Activated CD4-positive, alpha-beta T cell treated with anti-CD3 and anti-CD28 coated beads, Interleukin-2, Interleukin-4, amounts not matched to agents 100 ng/mL and 50 ng/mL, durations not matched to agents 16 hours and 8 hours (primary cell): Measurements from ENCODE around the gene OPCML.

Experiments used
- DNase-seq: peaks from one replicate; pipeline ENCODE4 v3.0.0-alpha.2; 2020; ENCODE audit warnings: low spot score

The OPCML gene

GRCh38 chr11:132981131-132981956, 551.0 kb downstream of the OPCML start:
- DNase-seq, result no peak

- no peak for DNase-seq
These were observed 551.6 kb downstream of the OPCML start for GRCh38 chr11:132980670-132981069.

- DNase-seq, result no peak
These were observed 554.6 kb downstream of the OPCML start for GRCh38 chr11:132977746-132978145.

GRCh38 chr11:132977241-132977640, 555.1 kb downstream of the OPCML start:
- DNase-seq, result no peak

DNA sequence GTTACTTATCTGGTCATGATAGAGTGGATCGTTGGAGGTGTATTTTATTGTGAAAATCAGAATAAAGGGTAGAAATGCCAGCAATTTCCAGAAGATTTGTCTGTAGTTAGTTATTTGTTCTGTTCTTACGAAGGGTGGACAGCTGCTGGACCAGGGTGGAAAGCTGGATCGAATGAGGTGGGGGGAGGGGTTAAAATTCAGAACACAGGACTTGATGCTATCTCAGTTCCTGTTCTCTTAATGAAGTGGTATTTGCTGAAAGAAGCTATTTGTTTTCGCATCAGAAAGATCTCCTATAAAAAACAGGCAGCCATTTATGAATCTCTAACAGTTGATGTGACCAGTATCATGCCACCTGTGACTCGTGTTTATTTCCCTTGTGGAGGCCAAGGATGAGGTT, 556.2 kb downstream of the OPCML start:
- no peak for DNase-seq

- no peak for DNase-seq
These were observed 558.6 kb downstream of the OPCML start for GRCh38 chr11:132973686-132974085.

- no peak for DNase-seq
These were observed 559.7 kb downstream of the OPCML start for GRCh38 chr11:132972565-132972964.

DNA sequence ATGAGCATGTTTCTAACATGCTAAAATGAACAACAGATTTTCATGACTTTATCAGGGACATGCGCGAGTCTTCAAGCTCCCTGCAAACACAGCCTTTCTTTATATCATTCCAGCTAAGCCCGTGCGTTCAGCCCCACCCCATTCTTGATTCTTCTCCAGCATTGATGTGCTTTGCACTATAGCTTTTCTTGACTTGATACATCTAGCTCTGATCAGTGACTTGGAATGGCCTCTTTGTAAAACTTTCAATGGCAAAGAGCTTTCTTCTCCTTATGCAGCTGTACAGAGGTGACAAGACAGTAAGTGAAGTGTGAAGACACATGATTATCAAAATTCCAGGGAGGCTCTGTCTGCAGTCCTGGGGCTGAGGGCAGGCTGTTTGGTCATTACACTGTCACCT, 561.0 kb downstream of the OPCML start:
- DNase-seq, result no peak

DNA sequence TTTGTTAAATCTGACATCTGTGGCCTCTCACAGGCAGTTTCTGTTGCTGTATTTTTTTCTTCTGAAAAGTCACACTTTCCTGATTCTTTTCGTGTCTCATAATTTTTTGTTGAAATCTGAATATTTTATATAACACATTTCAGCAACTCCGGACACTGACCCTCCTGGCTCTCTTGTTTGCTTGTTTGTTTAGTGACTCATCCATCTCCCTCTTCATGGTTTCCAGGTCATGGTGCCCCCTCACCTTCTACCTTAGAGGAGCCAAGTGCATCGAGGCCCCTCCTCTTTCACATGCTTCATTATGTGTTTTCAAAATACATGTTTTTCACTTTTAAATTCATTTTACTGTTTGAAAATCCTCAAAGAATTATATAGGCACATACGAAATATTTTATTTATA, 562.4 kb downstream of the OPCML start:
- DNase-seq, result no peak

DNA sequence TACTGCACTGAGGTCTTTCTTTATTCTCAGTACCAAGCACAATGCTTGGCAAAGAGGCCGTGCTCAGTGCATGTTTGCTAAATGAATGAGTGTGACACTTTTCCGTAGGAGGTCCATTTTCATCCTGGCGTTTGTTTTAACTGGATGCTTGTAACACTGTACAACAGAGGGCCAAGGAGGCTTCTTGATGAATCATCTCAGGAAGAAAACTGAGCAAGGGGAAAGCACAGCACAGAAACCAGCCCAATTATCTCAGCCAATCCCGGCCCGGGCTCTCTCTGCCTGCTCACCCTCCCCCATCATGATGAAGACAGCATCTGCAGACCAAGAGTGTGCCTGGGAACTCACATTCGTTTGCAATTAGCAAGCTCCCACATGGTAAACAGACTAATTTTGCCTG, 570.3 kb downstream of the OPCML start:
- no peak for DNase-seq

GRCh38 chr11:132961453-132961852, 570.8 kb downstream of the OPCML start:
- no peak for DNase-seq

DNA sequence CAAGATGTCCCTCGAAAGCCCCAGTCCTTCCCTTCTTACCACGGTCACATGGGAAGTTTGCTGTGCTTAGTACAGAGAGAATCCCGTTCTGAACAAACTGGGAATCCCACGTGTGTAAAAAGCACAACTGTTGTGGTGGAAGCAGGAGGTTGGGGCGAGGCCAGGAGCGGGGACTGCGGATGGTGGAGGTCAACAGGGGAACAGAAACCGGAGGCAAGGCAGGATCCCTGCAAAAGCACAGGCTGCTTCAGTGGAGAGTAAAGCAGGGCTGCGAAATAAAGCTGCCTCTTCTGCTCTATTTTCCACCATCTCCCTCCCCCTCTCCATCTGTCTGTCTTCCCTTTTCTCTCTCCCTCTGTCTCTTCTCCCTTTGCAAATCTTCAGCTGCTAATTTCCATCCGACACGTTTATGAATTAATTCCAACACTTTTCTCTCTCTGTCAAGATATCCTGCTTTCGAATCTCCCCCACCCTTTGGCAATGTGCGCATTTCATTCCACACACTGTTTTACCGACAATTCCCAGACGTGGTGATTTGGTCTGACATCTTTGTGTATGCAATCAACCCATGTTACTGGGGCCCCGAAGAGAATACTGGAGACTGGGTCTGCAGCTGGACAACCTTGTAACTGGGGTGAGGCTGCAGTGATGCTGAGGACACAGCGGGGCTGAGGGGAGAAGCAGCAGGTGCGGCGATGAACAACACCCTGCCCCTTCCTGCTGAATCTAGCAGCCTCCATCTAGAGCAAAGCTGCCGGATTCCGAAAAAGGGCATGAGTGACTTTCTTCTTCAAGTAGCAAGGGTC, 571.8 kb downstream of the OPCML start:
- no peak for DNase-seq

GRCh38 chr11:132959693-132960092, 572.6 kb downstream of the OPCML start:
- DNase-seq, result no peak

DNA sequence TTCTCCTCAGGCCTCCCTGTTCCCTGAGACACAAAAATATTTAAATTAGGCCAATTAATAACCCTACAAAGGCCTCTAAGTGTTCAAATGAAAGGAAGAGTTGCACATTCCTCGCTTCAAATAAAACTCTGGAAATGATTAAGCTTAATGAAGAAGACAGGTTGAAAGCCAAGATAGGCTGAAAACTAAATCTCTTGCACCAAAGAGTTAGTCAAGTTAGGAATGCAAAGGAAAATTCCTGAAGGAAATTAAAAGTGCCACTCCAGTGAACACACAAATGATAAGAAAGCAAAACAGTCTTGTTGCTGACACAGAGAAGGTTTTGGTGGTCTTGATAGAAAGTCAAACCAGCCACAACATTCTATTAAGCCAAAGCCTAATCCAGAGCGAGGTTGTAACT, 574.4 kb downstream of the OPCML start:
- DNase-seq, result no peak

DNA sequence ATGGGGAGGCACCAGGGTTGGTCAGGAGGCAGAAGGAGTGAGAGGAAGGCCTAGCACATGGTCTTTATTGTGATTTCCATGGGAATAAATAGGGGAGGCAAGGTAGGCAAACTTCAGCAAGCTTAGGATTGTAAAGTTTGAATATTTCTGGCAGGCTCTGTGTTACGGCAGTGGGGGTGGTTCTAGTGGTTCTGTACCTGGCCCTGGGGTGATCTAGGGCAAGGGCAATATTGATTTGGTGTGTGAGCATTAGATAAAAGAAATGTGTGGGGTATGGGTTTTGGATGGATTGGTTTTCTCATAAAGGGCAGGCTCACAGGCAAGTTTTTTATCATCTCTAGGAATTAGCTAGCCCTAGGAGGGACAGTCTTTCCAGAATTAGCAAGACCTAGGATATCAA, 584.0 kb downstream of the OPCML start:
- DNase-seq, result no peak

DNA sequence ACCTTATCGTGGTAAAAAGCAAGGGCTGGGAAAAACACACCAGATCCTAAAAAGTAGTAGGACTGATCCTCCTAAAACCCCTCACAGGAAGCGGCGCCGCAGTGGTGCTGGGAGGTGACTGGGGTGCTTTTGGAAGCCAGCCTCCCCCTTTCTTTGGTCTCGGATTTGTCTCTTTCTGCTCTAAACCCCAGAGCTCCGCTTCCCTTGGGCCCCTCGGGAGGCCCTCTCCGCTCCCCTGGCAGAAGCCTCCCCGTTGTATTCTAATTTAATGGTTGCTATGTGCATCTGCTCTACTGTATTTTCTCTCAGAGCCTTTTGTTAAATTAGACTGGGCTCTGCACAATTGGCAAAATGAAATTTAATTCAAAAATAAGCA, 587.7 kb downstream of the OPCML start:
- no peak for DNase-seq

GRCh38 chr11:132943706-132944568, 588.4 kb downstream of the OPCML start:
- DNase-seq, result no peak

- no peak for DNase-seq
These were observed 589.0 kb downstream of the OPCML start for GRCh38 chr11:132943357-132943705.

DNA sequence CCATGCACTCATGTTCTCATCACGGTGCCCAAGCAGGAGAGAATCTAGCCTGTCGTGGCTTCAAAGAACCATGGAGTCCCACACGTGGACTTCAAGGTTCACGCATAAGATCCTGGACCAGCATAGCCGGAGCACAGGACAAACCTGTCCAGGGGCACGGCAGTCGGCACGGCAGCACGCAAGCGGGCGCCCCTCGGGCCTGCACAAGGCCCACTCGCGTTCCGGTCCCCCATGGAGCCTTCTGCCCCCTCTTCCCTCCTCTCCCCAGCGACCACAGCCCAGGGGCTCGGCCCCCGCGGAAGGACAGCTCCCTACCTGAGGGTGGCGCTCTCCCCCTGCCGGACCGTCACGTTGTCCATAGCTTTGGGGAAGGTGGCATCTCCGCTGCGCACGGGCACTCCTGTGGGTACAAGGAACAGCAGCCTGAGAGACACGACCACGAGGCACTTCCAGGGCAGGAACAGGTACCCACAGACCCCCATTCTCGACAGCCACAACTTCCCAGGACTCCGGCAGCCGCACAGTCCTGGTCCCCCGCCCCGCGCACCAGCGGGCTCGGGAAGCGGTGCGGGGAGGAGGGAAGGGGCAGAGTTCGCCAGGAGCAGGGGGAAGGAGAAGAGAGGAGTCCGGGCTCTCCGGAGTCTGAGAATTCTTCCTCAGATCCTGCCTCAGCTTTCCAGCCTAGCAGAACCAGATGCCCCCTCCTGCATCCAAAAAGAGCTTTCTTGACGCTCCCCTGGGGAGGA, 589.5 kb downstream of the OPCML start:
- no peak for DNase-seq

DNA sequence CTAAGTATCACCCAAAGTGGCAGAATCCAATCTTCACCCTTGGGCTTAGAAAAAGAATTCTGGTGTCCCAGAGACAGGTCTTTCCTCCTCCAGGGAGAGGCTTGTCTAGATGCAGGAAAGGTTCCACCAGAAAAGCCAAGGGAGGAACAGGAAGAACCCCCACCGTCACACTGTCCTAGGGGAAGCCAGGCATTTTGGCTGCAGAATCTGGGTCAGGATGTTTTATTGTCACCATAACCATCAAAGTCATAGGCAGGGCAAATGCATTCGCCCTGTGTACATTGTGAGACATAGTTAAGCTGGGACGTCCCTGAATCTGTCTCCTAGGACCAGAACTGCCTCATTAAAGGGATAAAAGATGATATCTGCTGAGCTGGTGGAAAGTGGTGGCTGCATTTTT, 590.5 kb downstream of the OPCML start:
- no peak for DNase-seq

DNA sequence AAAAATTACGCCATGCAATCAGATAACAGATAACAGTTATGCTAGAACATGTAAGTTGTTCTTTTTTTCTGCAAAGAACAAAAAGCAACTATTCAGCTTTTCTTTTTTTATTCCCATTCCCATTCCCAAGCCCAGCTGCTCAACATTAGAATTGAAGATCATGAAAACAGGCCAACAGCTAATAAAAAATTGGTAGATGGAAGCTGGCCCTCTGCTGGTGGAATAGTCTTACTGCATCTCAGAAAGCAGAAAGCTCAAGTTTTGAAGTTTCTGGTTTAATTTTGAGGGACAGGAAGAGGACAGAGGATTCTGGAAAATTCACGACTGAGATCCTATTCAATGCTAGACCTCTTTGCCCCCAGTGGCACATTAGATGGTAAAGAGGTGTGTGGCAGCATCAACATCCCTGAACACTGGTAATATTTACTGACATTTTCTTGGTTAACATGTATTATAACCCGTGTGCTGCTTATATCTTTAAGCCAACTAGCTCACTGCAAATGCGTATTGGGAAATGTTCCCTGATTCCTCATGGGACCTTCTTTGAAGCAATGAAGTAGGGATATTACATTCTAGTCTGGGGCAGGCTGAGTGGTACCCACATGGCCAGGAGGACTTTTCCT, 591.2 kb downstream of the OPCML start:
- peak; percentile 14 for DNase-seq
